H9 (cell line): ENCODE data around the gene CABP7. TPM values are rescaled to one million over a fixed set of nuclear protein-coding genes. Genes with fewer than 3 reads are reported as not detected.

ENCODE experiments used
- DNase-seq: peaks from one replicate; pipeline ENCODE4 v3.0.0-alpha.2; 2017
- H2AFZ ChIP-seq: one replicate; pipeline ENCODE4 v1.6.1; 2013; ENCODE audit warnings: mild to moderate bottlenecking, low read length, control low read depth, moderate library complexity
- H2AK5ac ChIP-seq: 2 replicates; pipeline ENCODE4 v1.6.1; 2013; ENCODE audit warnings: low read length, control low read depth, mixed read lengths; ENCODE audit not compliant: insufficient read length
- H2BK120ac ChIP-seq: one replicate; pipeline ENCODE4 v1.6.1; 2013; ENCODE audit warnings: low read depth, mild to moderate bottlenecking, low read length, control low read depth, inconsistent platforms; ENCODE audit not compliant: poor library complexity, severe bottlenecking
- H2BK12ac ChIP-seq: 2 replicates; pipeline ENCODE4 v1.6.1; 2013; ENCODE audit warnings: low read length, control low read depth, mixed read lengths, low read depth; ENCODE audit not compliant: insufficient read length
- H2BK15ac ChIP-seq: 2 replicates; pipeline ENCODE4 v1.6.1; 2013; ENCODE audit warnings: low read depth, low read length, control low read depth
- H2BK20ac ChIP-seq: one replicate; pipeline ENCODE4 v1.6.1; 2013; ENCODE audit warnings: low read depth, mild to moderate bottlenecking, low read length, control low read depth, inconsistent platforms; ENCODE audit not compliant: poor library complexity, severe bottlenecking
- H2BK5ac ChIP-seq: 2 replicates; pipeline ENCODE4 v1.6.1; 2013; ENCODE audit warnings: low read length, control low read depth, mixed read lengths; ENCODE audit not compliant: insufficient read length
- H3K14ac ChIP-seq: 2 replicates; pipeline ENCODE4 v1.6.1; 2013; ENCODE audit warnings: low read length, control low read depth; ENCODE audit not compliant: insufficient read depth
- H3K18ac ChIP-seq: 2 replicates; pipeline ENCODE4 v1.6.1; 2013; ENCODE audit warnings: low read depth, mild to moderate bottlenecking, mixed read lengths, low read length, control low read depth; ENCODE audit not compliant: insufficient read length
- H3K23ac ChIP-seq: 2 replicates; pipeline ENCODE4 v1.6.1; 2013; ENCODE audit warnings: low read length, control low read depth, mixed read lengths, low read depth; ENCODE audit not compliant: insufficient read length
- H3K23me2 ChIP-seq: 2 replicates; pipeline ENCODE4 v1.6.1; 2013; ENCODE audit warnings: low read depth, mild to moderate bottlenecking, mixed read lengths, low read length, control low read depth; ENCODE audit not compliant: insufficient read length, poor library complexity, severe bottlenecking
- H3K27ac ChIP-seq: 2 replicates; pipeline ENCODE4 v1.5.1; 2013; ENCODE audit warnings: low read length, control low read depth, mixed read lengths, low read depth; ENCODE audit not compliant: insufficient read length
- H3K27me3 ChIP-seq: 2 replicates; pipeline ENCODE4 v1.6.1; 2013; ENCODE audit warnings: low read length, control low read depth, inconsistent platforms; ENCODE audit not compliant: insufficient read depth
- H3K4ac ChIP-seq: 2 replicates; pipeline ENCODE4 v1.6.1; 2013; ENCODE audit warnings: low read depth, mild to moderate bottlenecking, control low read depth, inconsistent platforms, low read length, moderate library complexity
- H3K4me1 ChIP-seq: 2 replicates; pipeline ENCODE4 v1.6.1; 2013; ENCODE audit warnings: low read length, control low read depth, inconsistent platforms; ENCODE audit not compliant: insufficient read depth
- H3K4me2 ChIP-seq: 2 replicates; pipeline ENCODE4 v1.6.1; 2013; ENCODE audit warnings: low read length, control low read depth, mixed read lengths; ENCODE audit not compliant: insufficient read length, insufficient read depth
- H3K56ac ChIP-seq: 2 replicates; pipeline ENCODE4 v1.6.1; 2013; ENCODE audit warnings: low read depth, mild to moderate bottlenecking, mixed read lengths, low read length, control low read depth; ENCODE audit not compliant: insufficient read length
- H3K79me1 ChIP-seq: 2 replicates; pipeline ENCODE4 v1.6.1; 2013; ENCODE audit warnings: low read depth, mild to moderate bottlenecking, moderate library complexity, low read length, control low read depth, inconsistent platforms; ENCODE audit not compliant: insufficient read depth, poor library complexity, severe bottlenecking
- H3K79me2 ChIP-seq: 2 replicates; pipeline ENCODE4 v1.6.1; 2013; ENCODE audit warnings: low read length, control low read depth, inconsistent platforms; ENCODE audit not compliant: insufficient read depth
- H3K9ac ChIP-seq: 2 replicates; pipeline ENCODE4 v1.6.1; 2013; ENCODE audit warnings: low read length, control low read depth, mixed read lengths; ENCODE audit not compliant: insufficient read length; ENCODE audit errors: extremely low read depth
- H3K9me3 ChIP-seq: one replicate; pipeline ENCODE4 v1.6.1; 2013; ENCODE audit warnings: low read depth, low read length, inconsistent platforms; ENCODE audit not compliant: control insufficient read depth
- H3T11ph ChIP-seq: one replicate; pipeline ENCODE4 v1.6.1; 2013; ENCODE audit warnings: mild to moderate bottlenecking, low read length, control low read depth, inconsistent platforms
- H4K20me1 ChIP-seq: one replicate; pipeline ENCODE4 v1.6.1; 2013; ENCODE audit not compliant: control insufficient read depth, insufficient read length, insufficient read depth
- H4K5ac ChIP-seq: 2 replicates; pipeline ENCODE4 v1.6.1; 2013; ENCODE audit warnings: low read depth, mild to moderate bottlenecking, mixed read lengths, low read length, control low read depth; ENCODE audit not compliant: insufficient read length
- H4K8ac ChIP-seq: replicated peaks from 2 replicates; pipeline ENCODE4 v1.6.1; 2013; ENCODE audit warnings: low read length, control low read depth, mixed read lengths, low read depth; ENCODE audit not compliant: insufficient read length
- H4K91ac ChIP-seq: 2 replicates; pipeline ENCODE4 v1.6.1; 2013; ENCODE audit warnings: low read depth, mild to moderate bottlenecking, moderate library complexity, mixed read lengths, low read length, control low read depth; ENCODE audit not compliant: insufficient read length
- H3K27ac Mint-ChIP-seq, 3 experiments: 2 replicates in 2 of 3; 3 replicates in 1 of 3; pipeline ENCODE4 v1.8.0; 2020 to 2021; ENCODE audit warnings: mixed read lengths in 3 of 3, mild to moderate bottlenecking in 1 of 3, moderate library complexity in 1 of 3
- H3K27me3 Mint-ChIP-seq: 2 replicates; pipeline ENCODE4 v1.8.0; 2021; ENCODE audit warnings: low read depth, mild to moderate bottlenecking, moderate library complexity, mixed read lengths
- H3K36me3 Mint-ChIP-seq, 3 experiments: 2 replicates in 2 of 3; 3 replicates in 1 of 3; pipeline ENCODE4 v1.8.0; 2020 to 2021; ENCODE audit warnings: low read depth in 3 of 3, mixed read lengths in 3 of 3; ENCODE audit not compliant: insufficient read depth in 1 of 3
- H3K4me1 Mint-ChIP-seq, 2 experiments: 2 replicates each; pipeline ENCODE4 v1.8.0; 2020; ENCODE audit warnings: mixed read lengths in 2 of 2
- H3K4me3 Mint-ChIP-seq, 2 experiments: 2 replicates in 1 of 2; 3 replicates in 1 of 2; pipeline ENCODE4 v1.8.0; 2020 to 2021; ENCODE audit warnings: mild to moderate bottlenecking in 2 of 2, mixed read lengths in 2 of 2, moderate library complexity in 1 of 2
- H3K9me3 Mint-ChIP-seq, 2 experiments: 2 replicates in 1 of 2; 3 replicates in 1 of 2; pipeline ENCODE4 v1.8.0; 2020; ENCODE audit warnings: mild to moderate bottlenecking in 2 of 2, mixed read lengths in 2 of 2, moderate library complexity in 1 of 2
- WGBS: extraction: QIAGEN DNeasy Blood & Tissue Kit; methylation state at CpG from one replicate; pipeline ENCODE4 v1.1.7; 2013; ENCODE audit warnings: missing lambda C conversion rate, low lambda C conversion rate, mixed read lengths; ENCODE audit not compliant: insufficient read length; ENCODE audit errors: extremely low coverage; 5-methylcytosine and 5-hydroxymethylcytosine counted together
- total RNA-seq: library from RNA; stranded (reverse); gene quantifications from 2 replicates; pipeline ENCODE4 v1.2.1, GENCODE V29; 2021
- TF ChIP-seq, protein P1 (sequence below): fragments of 200-600 bp; sonication (generic); conservative IDR thresholded peaks from 3 replicates; pipeline ENCODE4 v1.8.0; 2021; ENCODE audit warnings: antibody characterized with exemption, mild to moderate bottlenecking

CABP7 gene
- total RNA-seq, 1 experiment from 2014 or later, result 0.83 TPM

DNA sequence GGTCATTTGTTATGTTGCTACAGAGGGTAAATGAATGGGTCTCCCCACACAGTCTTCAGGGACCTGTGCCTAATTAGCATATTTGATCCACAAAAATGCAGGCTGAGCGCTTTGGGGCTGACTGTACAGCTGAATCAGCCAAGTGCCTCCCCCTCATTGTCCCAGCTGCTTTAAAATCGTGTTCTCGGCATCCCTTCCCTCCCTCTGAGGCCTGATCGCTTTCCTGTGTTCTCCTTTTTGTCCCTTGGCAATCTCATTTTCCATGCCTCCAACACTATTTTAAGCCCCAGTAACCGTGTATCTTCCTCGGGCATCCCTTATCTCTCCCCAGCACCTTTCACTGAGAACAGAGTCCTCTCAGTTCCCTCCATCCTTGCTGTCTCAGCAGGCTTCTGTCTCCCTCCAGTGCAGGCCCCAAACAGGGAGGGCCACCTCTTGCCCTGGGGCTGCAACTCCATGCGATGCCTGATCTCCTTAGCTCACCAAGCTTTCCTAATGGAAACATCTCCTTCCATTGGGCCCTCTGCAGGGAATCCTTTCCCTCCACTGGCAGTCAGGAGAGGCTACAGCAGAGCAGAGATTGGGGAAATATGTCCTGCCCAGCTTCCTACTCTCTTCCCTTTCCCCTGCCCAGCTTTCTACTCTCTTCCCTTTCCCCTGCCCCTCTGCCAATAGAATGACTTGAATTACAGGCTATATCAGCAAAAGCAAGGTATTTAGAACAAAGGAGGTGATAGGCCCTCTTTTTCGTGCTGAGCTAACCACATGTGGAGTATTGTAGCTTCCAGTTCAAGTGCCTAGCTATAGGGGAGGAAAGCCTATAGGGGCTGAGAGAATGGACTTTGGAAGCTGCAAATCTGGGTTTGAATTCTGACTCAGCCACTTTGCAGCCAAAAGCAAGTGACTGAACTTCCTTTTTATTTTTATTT is 61.2 kb downstream of the CABP7 start:
- no peak for DNase-seq
- H3K56ac ChIP-seq, result no peak overlapping the region
- no peaks in the 10 kb centered on the region for H3K79me2 ChIP-seq
- H4K8ac ChIP-seq, result no peak overlapping the region
- no peaks in the 10 kb centered on the region for H3K79me1 ChIP-seq
- Mint-ChIP-seq H3K27me3 (peaks cover 2% of the 10 kb centered on the region), H3K36me3 (no peaks in the 10 kb centered on the region), H3K4me1 (peaks cover 11 to 25% of the 10 kb centered on the region in 2 experiments), H3K9me3 (no peaks in the 10 kb centered on the region), H3K27ac (no peak overlapping the region; a peak in 1 of 7 replicates), H3K4me3 (no peak overlapping the region)
- no peak overlapping the region for H2BK20ac ChIP-seq
- WGBS, result no CpG with 5 or more reads among the region's 8 CpGs
- no peak overlapping the region for H2BK15ac ChIP-seq
- H3K9ac ChIP-seq, result no peak overlapping the region
- H2AFZ ChIP-seq, result no peak overlapping the region
- H3K27me3 ChIP-seq, result no peaks in the 10 kb centered on the region
- no peak overlapping the region for H2AK5ac ChIP-seq
- no peak overlapping the region for H3K4me2 ChIP-seq
- no peak overlapping the region for H3K23ac ChIP-seq
- no peak overlapping the region for H4K5ac ChIP-seq
- H3T11ph ChIP-seq, result no peak overlapping the region
- no peak overlapping the region for H2BK120ac ChIP-seq
- no peak overlapping the region for H2BK12ac ChIP-seq
- TF ChIP-seq, protein P1, sequence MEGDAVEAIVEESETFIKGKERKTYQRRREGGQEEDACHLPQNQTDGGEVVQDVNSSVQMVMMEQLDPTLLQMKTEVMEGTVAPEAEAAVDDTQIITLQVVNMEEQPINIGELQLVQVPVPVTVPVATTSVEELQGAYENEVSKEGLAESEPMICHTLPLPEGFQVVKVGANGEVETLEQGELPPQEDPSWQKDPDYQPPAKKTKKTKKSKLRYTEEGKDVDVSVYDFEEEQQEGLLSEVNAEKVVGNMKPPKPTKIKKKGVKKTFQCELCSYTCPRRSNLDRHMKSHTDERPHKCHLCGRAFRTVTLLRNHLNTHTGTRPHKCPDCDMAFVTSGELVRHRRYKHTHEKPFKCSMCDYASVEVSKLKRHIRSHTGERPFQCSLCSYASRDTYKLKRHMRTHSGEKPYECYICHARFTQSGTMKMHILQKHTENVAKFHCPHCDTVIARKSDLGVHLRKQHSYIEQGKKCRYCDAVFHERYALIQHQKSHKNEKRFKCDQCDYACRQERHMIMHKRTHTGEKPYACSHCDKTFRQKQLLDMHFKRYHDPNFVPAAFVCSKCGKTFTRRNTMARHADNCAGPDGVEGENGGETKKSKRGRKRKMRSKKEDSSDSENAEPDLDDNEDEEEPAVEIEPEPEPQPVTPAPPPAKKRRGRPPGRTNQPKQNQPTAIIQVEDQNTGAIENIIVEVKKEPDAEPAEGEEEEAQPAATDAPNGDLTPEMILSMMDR, result no peak
- H3K23me2 ChIP-seq, result no peaks in the 10 kb centered on the region
- peak overlapping the region; percentile 34; the same call in 1 of the 2 replicates for H3K14ac ChIP-seq
- no peak overlapping the region for H3K4ac ChIP-seq
- no peaks in the 10 kb centered on the region for H3K9me3 ChIP-seq
- H3K27ac ChIP-seq, result no peak overlapping the region
- no peak overlapping the region for H3K18ac ChIP-seq
- no peak overlapping the region for H2BK5ac ChIP-seq
- H4K20me1 ChIP-seq, result no peaks in the 10 kb centered on the region
- H3K4me1 ChIP-seq, result no peaks in the 10 kb centered on the region
- H4K91ac ChIP-seq, result no peak overlapping the region

Other genes starting within 250 kb of the CABP7 start
- 5.7 and 5.8 TPM in 2 replicates for gene NEFH, start 239.8 kb upstream of the CABP7 start, total RNA-seq
- gene THOC5, start 166.2 kb upstream of the CABP7 start, total RNA-seq, result 68.2 and 71.8 TPM in 2 replicates
- gene NIPSNAP1, start 138.9 kb upstream of the CABP7 start, total RNA-seq, result 169 and 171 TPM in 2 replicates
- gene NF2, start 116.4 kb upstream of the CABP7 start, total RNA-seq, result 46.5 and 50.9 TPM in 2 replicates
- 13.4 and 13.9 TPM in 2 replicates for gene ZMAT5, start 47.0 kb downstream of the CABP7 start, total RNA-seq
- 116 and 124 TPM in 2 replicates for gene UQCR10, start 47.4 kb downstream of the CABP7 start, total RNA-seq
- gene ASCC2, start 118.3 kb downstream of the CABP7 start, total RNA-seq, result 46.5 and 48.2 TPM in 2 replicates
- 18.9 and 19.8 TPM in 2 replicates for gene MTMR3, start 163.2 kb downstream of the CABP7 start, total RNA-seq